Astrocyte (in vitro differentiated cells and primary cell): ENCODE measurements around the gene USP9X.

ENCODE experiments used
- CTCF ChIP-seq: IDR thresholded peaks from 2 replicates; pipeline ENCODE4 v1.5.1; 2011; ENCODE audit warnings: low read depth, mild to moderate bottlenecking, inconsistent platforms, low read length, moderate library complexity; ENCODE audit not compliant: insufficient read depth
- EZH2 ChIP-seq: IDR thresholded peaks from 2 replicates; pipeline ENCODE4 v1.6.1; 2012; ENCODE audit warnings: mild to moderate bottlenecking, low read length, inconsistent platforms; ENCODE audit not compliant: insufficient read depth

DNA sequence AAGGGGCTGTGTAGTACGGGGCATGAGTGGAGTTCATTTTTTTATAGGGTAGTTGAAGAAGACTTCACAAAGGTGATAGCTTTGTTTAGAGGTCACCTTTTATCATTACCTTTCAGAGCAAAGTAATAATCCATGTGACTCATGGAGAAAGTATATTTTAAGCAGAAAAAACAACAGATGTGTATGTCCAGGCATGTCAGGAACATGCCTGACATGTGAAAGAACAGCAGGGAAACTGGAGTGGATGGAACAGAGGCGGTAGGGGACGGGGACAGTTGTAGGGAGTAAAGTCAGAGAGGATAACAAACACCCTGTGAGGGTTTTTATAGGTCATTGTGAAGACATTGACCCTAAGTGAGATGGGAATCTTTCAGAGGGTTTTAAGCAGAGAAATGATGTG, 107.6 kb downstream of the USP9X start:
- TF ChIP-seq EZH2 (no peak), CTCF (no peak)
